Aorta (tissue), 5 donors: ENCODE results near the gene KCNG3. TPM values are rescaled to one million over a fixed set of nuclear protein-coding genes. Genes with fewer than 3 reads are reported as not detected.

Experiments
- ATAC-seq: fragments of 200-7000 bp; cut with Tn5 transposase; one replicate; pipeline ENCODE4 v1.9.1; 2022; ENCODE audit warnings: moderate library complexity; ENCODE audit not compliant: low FRiP score
- DNase-seq, 2 donors: peaks; one replicate each; pipeline ENCODE4 v3.0.0-alpha.2; 2020
- H3K27ac ChIP-seq, 2 donors: one replicate each; pipeline ENCODE4 v1.5.1; 2013; ENCODE audit warnings: low read length in 2 of 2, mild to moderate bottlenecking in 2 of 2, moderate library complexity in 2 of 2, control low read depth in 1 of 2, inconsistent platforms in 1 of 2, low read depth in 1 of 2
- H3K27me3 ChIP-seq, 2 donors: one replicate each; pipeline ENCODE4 v1.6.1; 2013; ENCODE audit warnings: control low read depth in 1 of 2, low read length in 1 of 2, mild to moderate bottlenecking in 1 of 2, moderate library complexity in 1 of 2; ENCODE audit not compliant: insufficient read depth in 2 of 2, control insufficient read depth in 1 of 2
- H3K36me3 ChIP-seq, 2 donors: one replicate each; pipeline ENCODE4 v1.6.1; 2013; ENCODE audit warnings: control low read depth in 1 of 2, low read length in 1 of 2, mild to moderate bottlenecking in 1 of 2; ENCODE audit not compliant: insufficient read depth in 2 of 2, control insufficient read depth in 1 of 2
- H3K4me1 ChIP-seq, 2 donors: one replicate each; pipeline ENCODE4 v1.6.1; 2013; ENCODE audit warnings: low read length in 2 of 2, control low read depth in 1 of 2, mild to moderate bottlenecking in 1 of 2, moderate library complexity in 1 of 2; ENCODE audit not compliant: insufficient read depth in 2 of 2, control insufficient read depth in 1 of 2
- H3K4me3 ChIP-seq, 2 donors: one replicate each; pipeline ENCODE4 v1.5.1; 2013; ENCODE audit warnings: low read length in 2 of 2, control low read depth in 1 of 2, mild to moderate bottlenecking in 1 of 2
- H3K9me3 ChIP-seq: one replicate; pipeline ENCODE4 v1.6.1; 2013; ENCODE audit warnings: mild to moderate bottlenecking, low read length; ENCODE audit not compliant: control insufficient read depth
- WGBS, 2 donors: extraction: QIAGEN DNeasy Blood & Tissue Kit; methylation state at CpG; one replicate each; pipeline ENCODE4 v1.1.7; 2013; 5-methylcytosine and 5-hydroxymethylcytosine counted together
- intact Hi-C, 2 donors: fragments of 100-400 bp; cut with DNase I; formaldehyde crosslinking; loops; one replicate each; pipeline versions ENCODE4 v1.14.2 to v1.15.0; 2022
- long read RNA-seq, 2 donors: library from polyadenylated mRNA; unstranded; transcript quantifications; one replicate each; pipeline ENCODE4 v2.0.0, GENCODE V29; 2020 to 2021
- polyA plus RNA-seq, 2 donors: library from polyadenylated mRNA; stranded (reverse); fragments of 200-250 nt; gene quantifications; one replicate each; pipeline ENCODE4 v1.2.3, GENCODE V29; 2013
- total RNA-seq, 2 donors: library from RNA; stranded (reverse); fragmentation: NEBNext Ultra II Directional; extraction: Animal tissue kit (Norgen Biotek cat#: 25700); gene quantifications; one replicate each; pipeline ENCODE4 v1.2.1, GENCODE V29; 2021
- donor health status: healthy with polysubstance abuse.
- donor health status: Bipolar disorder and iron deficiency.
- donor health status: DM: no; HTN: no; CAD: no.
- donor health status: DM: no; HTN: no; CAD: no.
- donor health status: DM: yes; HTN: yes; CAD: no.

Gene KCNG3, protein sequence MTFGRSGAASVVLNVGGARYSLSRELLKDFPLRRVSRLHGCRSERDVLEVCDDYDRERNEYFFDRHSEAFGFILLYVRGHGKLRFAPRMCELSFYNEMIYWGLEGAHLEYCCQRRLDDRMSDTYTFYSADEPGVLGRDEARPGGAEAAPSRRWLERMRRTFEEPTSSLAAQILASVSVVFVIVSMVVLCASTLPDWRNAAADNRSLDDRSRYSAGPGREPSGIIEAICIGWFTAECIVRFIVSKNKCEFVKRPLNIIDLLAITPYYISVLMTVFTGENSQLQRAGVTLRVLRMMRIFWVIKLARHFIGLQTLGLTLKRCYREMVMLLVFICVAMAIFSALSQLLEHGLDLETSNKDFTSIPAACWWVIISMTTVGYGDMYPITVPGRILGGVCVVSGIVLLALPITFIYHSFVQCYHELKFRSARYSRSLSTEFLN
- under 1 TPM in 1 of 2 donors, not detected in 1; 0.24 TPM for total RNA-seq
- not detected for polyA plus RNA-seq
- long read RNA-seq, donor 1: 0 reads
- long read RNA-seq, donor 2: 0 reads

DNA sequence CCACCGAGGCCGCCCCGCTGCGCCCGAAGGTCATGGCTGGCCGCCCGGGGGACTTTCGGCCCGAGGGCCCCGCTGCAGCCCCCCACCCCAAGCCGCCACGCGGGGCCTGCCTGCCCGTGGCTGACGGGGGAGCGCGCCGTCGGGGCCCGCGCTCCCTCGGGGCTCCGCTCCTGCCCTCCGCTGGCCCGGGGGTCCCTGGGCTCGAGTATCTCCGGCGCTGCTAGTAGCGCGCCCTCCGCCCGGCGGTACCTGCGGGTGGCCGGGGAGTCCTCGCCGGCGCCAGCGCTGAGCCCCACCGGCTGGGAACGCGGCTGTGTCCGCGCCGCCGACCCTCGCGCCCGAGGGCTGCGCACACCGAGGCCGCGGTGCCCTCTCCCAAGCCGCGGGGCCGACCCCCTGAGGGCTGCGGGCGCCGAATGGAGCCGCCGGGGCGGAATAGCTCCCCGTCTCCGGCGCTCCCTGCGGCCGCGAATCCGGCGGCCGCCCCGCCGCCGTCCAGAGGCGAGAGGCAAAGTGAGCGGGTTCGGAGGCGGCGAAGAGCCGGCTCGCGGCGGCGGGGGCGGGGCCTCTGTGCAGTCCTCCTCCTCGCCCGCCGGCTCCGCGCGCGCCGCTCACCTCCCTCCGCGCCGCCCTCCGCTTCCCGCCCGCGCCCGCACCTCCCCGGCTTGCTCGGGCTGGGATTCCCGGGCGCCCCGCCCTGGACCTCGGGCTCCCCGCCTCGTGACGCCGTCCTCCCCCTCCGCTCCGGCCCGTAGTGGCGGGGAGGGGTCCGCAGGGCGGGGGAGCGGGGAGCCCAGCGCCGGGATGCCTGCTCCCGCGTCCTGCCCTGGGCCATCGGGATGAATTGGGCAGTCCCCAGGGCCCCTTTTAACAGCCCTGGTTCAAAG, at the start of gene KCNG3:
Gene KCNG3, minus strand, starts transcription at position 515 of the 887 bp plus-strand sequence. Its CDS starts 481 bp downstream, at position 34.
- H3K36me3 ChIP-seq: no peaks in the 10 kb centered on the region
- ATAC-seq: peak; percentile 79
- 1 to 2% methylated on average over 68 to 123 of the region's 123 CpGs for WGBS, 2 donors
- H3K9me3 ChIP-seq: no peaks in the 10 kb centered on the region
- no peak within 1 kb of the TSS for H3K27ac ChIP-seq
- peak within 1 kb of the TSS; percentile 13 to 37 for H3K4me3 ChIP-seq
- DNase-seq: peak; percentile 66 to 89
- no peaks in the 10 kb centered on the region for H3K4me1 ChIP-seq
- H3K27me3 ChIP-seq: no peaks in the 10 kb centered on the region
- intact Hi-C loops: no loop called here

DNA sequence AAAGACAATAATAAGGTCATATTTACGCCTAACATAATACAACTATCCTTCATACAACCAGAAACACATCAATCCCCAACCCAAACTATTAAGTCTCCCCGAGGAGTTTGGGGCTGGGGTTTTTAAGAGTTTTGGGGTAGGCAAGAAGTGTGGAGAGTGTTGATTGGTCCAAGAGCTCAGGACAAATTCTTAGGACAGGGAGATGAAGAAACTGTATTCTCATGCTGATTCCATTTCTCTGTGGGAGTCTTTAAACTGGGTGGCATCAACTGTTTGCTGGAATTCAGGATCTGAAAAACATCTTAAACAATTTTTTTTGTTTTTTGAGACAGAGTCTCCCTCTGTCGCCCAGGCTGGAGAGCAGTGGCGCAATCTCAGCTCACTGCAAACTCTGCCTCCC, 49.1 kb upstream of the KCNG3 start:
- WGBS, 2 donors: 84 to 93% methylated on average over 4 of the region's 4 CpGs
- no peak for ATAC-seq

DNA sequence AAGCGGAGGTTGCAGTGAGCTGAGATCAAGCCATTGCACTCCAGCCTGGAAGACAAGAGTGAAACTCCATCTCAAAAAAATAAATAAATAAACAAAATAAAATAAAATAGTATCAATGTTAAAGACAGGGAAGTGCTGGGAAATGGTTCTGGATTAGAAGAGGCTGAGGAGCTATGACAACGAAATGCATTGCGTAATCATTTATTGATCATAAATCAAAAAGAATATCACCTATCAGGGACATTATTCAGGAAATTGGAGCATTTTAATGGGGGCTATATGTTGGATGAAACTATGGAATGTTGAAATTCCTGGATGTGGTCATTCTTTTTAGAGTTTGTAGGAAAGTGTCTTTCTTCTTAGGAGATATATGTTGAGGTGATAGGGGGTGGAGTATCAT, 43.7 kb upstream of the KCNG3 start:
- no peak for ATAC-seq
- Histone ChIP-seq H3K36me3 (no peaks in the 10 kb centered on the region), H3K27me3 (no peaks in the 10 kb centered on the region), H3K9me3 (no peaks in the 10 kb centered on the region), H3K4me1 (no peaks in the 10 kb centered on the region), H3K4me3 (no peak overlapping the region), H3K27ac (no peak overlapping the region)
- intact Hi-C loops: no loop called here
- no peak for DNase-seq
- 96 to 98% methylated on average over 3 of the region's 3 CpGs for WGBS, 2 donors

More for the DNA sequence above, 49.1 kb upstream of the KCNG3 start:
- H3K4me3 ChIP-seq: no peak overlapping the region
- intact Hi-C loops: no loop called here
- H3K9me3 ChIP-seq: no peaks in the 10 kb centered on the region
- H3K4me1 ChIP-seq: no peaks in the 10 kb centered on the region
- no peaks in the 10 kb centered on the region for H3K36me3 ChIP-seq
- H3K27me3 ChIP-seq: no peaks in the 10 kb centered on the region
- DNase-seq: no peak
- H3K27ac ChIP-seq: no peak overlapping the region

DNA sequence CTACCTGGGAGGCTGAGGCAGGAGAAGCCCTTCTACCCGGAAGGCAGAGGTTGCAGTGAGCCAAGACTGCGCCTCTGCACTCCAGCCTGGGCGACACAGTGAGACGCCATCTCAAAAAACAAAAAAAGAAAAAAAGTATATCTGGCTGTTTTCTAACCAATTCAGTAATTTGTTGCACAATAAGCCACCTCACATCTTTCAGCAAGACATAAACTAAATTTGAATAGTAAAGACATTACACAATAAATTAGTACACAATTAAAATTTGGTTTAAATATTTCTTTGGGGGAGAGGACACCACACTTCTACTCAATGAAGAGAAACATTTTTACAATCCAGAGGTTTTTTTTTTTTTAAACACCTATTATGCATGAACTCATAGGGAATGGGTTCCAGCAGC, 38.6 kb upstream of the KCNG3 start:
- H3K27me3 ChIP-seq: no peaks in the 10 kb centered on the region
- DNase-seq (no peak), ATAC-seq (no peak)
- intact Hi-C loops: no loop called here
- no peaks in the 10 kb centered on the region for H3K36me3 ChIP-seq
- H3K4me3 ChIP-seq: no peak overlapping the region
- no peak overlapping the region for H3K27ac ChIP-seq
- H3K9me3 ChIP-seq: no peaks in the 10 kb centered on the region
- no peaks in the 10 kb centered on the region for H3K4me1 ChIP-seq
- 91 to 92% methylated on average over 4 of the region's 4 CpGs for WGBS, 2 donors

DNA sequence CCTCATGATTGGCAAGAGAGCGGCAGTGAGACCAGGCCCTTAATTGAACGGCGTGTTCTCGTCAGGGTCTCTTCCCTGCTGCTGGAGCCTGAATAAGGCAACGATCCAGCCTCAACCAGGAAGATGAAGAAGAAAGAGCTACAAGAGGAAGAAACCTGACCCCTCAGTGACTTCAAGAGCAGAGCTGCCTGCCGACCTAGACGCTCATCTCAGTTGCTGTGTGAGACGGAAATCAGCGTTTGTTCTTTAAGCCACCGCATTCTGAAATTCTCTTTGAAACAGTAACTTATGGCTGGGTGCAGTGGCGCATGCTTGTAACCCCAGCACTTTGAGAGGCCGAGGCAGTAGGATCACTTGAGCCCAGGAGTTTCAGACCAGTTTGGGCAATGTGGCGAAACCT, 29.6 kb upstream of the KCNG3 start:
- 64 to 69% methylated on average over 13 of the region's 13 CpGs for WGBS, 2 donors
- DNase-seq (no peak), ATAC-seq (no peak)
- H3K27ac ChIP-seq: no peak overlapping the region
- intact Hi-C loops: no loop called here
- H3K4me3 ChIP-seq: no peak overlapping the region
- H3K9me3 ChIP-seq: no peaks in the 10 kb centered on the region
- H3K36me3 ChIP-seq: no peaks in the 10 kb centered on the region
- peaks cover 0 to 1% of the 10 kb centered on the region in 2 donors for H3K27me3 ChIP-seq
- H3K4me1 ChIP-seq: no peaks in the 10 kb centered on the region

DNA sequence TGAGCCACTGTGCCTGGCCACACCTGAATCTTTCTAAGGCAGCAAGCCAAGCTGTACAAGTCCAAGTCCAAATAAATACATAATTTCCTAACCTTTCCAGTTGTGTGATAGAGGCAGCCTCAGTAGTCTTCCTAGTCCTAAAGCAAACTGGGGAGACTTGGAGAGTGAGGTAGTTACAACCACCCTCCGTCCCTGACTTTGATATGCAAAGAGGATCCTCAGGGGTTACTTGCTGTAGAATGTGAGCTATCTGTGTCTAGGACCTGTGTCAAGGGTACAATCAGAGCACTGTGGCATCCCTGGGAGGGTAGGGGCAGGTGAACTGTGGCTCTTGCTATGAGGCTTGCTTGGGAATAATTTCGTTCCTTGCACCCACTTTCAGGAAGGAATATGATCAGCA, 28.3 kb upstream of the KCNG3 start:
- H3K36me3 ChIP-seq: no peaks in the 10 kb centered on the region
- H3K9me3 ChIP-seq: no peaks in the 10 kb centered on the region
- ATAC-seq: no peak
- peaks cover 0 to 1% of the 10 kb centered on the region in 2 donors for H3K27me3 ChIP-seq
- H3K27ac ChIP-seq: no peak overlapping the region
- 62 to 85% methylated on average over 2 of the region's 2 CpGs for WGBS, 2 donors
- H3K4me3 ChIP-seq: no peak overlapping the region
- no peaks in the 10 kb centered on the region for H3K4me1 ChIP-seq
- no peak for DNase-seq
- intact Hi-C loops: no loop called here

DNA sequence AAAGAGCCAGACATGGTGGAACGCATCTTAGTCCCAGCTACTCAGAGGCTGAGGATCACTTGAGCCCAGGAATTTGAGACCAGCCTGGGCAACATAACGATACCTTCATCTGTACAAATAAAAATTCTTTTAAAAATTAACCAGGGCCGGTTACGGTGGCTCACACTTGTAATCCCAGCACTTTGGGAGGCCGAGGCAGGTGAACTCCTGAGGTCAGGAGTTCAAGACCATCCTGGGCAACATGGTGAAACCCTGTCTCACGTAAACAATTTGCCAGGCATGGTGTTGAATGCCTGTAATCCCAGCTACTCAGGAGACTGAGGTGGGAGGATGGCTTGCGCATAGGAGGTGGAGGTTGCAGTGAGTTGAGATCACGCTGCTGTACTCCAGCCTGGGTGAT, 25.8 kb upstream of the KCNG3 start:
- intact Hi-C loops: no loop called here
- no peaks in the 10 kb centered on the region for H3K9me3 ChIP-seq
- H3K4me1 ChIP-seq: no peaks in the 10 kb centered on the region
- no peak overlapping the region for H3K27ac ChIP-seq
- peaks cover 0 to 1% of the 10 kb centered on the region in 2 donors for H3K27me3 ChIP-seq
- H3K36me3 ChIP-seq: no peaks in the 10 kb centered on the region
- DNase-seq: no peak
- 91 to 93% methylated on average over 8 of the region's 8 CpGs for WGBS, 2 donors
- ATAC-seq: no peak
- H3K4me3 ChIP-seq: no peak overlapping the region

DNA sequence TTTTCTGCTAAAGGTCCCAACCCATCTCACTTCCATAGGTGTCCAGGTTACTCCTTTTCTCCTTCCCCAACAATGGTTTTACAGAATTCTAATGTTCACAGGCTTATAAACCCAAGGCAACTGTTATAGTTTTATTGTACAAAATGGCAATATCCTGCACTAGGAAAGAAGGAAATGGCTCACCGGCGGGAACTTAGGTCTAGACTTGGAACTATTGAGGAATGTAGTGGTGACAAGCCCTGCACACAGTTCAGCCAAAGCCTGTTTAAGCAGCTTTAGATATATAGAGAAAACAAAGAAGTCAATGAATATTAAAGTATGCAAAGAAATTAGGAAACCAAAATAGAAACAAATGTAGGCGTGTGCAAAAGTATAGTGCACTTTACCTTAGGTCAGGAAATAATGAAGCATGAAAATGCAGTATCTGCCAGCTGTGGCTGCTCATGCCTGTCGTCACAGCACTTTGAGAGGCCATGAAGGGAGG, 22.7 kb upstream of the KCNG3 start:
- DNase-seq (no peak), ATAC-seq (no peak)
- no peaks in the 10 kb centered on the region for H3K9me3 ChIP-seq
- intact Hi-C loops: no loop called here
- H3K4me1 ChIP-seq: no peaks in the 10 kb centered on the region
- no peak overlapping the region for H3K4me3 ChIP-seq
- no peak overlapping the region for H3K27ac ChIP-seq
- H3K36me3 ChIP-seq: no peaks in the 10 kb centered on the region
- 67 to 69% methylated on average over 4 of the region's 4 CpGs for WGBS, 2 donors
- peaks cover 0 to 1% of the 10 kb centered on the region in 2 donors for H3K27me3 ChIP-seq
